Measurements from ENCODE around the gene BMP6.
"Not testable (repeated sequence)": the region's sequence is repeated elsewhere in the genome, so short reads cannot be mapped to it uniquely, and the experiment has no call there.

GRCh38 chr6:7898193-7898586 is 172.3 kb downstream of the BMP6 start:
- not testable (repeated sequence) for TF ChIP-seq EZH2 (IDR thresholded peaks at IDR 0.05); EGR1 (IDR thresholded peaks at IDR 0.05; ENCODE audit: low read depth); POLR2AphosphoS5 (IDR thresholded peaks at IDR 0.05; ENCODE audit: low read depth, low read length); SP1 (IDR thresholded peaks at IDR 0.05; ENCODE audit: low read depth); CTCF (IDR thresholded peaks at IDR 0.05 in 2 of 3, conservative IDR thresholded peaks at IDR 0.05 in 1 of 3; ENCODE audit: borderline replicate concordance in 1 of 3, insufficient read depth in 1 of 3, low read depth in 2 of 3, low read length in 2 of 3); ZNF274 (IDR thresholded peaks at IDR 0.05; ENCODE audit: low read depth, low read length); RAD21 (IDR thresholded peaks at IDR 0.05; ENCODE audit: low read depth); POLR2A (IDR thresholded peaks at IDR 0.05; ENCODE audit: borderline replicate concordance, extremely low read depth, insufficient read depth, insufficient read length); SIN3A (IDR thresholded peaks at IDR 0.05; ENCODE audit: low read depth); CEBPB (IDR thresholded peaks at IDR 0.05; ENCODE audit: low read depth); YY1 (IDR thresholded peaks at IDR 0.05; ENCODE audit: extremely low read depth, insufficient replicate concordance, low read depth, low read length); REST (IDR thresholded peaks at IDR 0.05; ENCODE audit: low read depth); JUND (IDR thresholded peaks at IDR 0.05)

Data from HCT116 (cell line).